Measurements from ENCODE around the gene AK9. TPM values are rescaled to one million over a fixed set of nuclear protein-coding genes. Genes with fewer than 3 reads are reported as not detected.

AK9 gene
- polyA plus RNA-seq, 1 of the 3 experiments (the other 2 are of a cell fraction): 0.76 TPM

GRCh38 chr6:109455437-109456110 lies 235.4 kb downstream of the AK9 start, which contains the start of gene MICAL1 (continued):
- 0 out of 2 replicates have a peak, but pooled peaks have one; percentile 7 for TF ChIP-seq NFIC (IDR thresholded peaks at IDR 0.05; ENCODE audit: borderline replicate concordance)
- TF ChIP-seq REST (IDR thresholded peaks at IDR 0.05; ENCODE audit: low read depth, low read length): no peak
- 0 out of 2 replicates have a peak, but pooled peaks have one; percentile 31 for TF ChIP-seq MAX (IDR thresholded peaks at IDR 0.05; ENCODE audit: low read depth)

- DNase-seq: peak; percentile 78
Measured at GRCh38 chr6:109454496-109455436, 236.2 kb downstream of the AK9 start.

More at GRCh38 chr6:109454496-109455436, 236.2 kb downstream of the AK9 start:
- peaks cover 8% of the 10 kb centered on the region for H3F3A ChIP-seq (replicated peaks; ENCODE audit: insufficient read depth)
- H3K27me3 ChIP-seq (ENCODE audit: insufficient read depth): no peaks in the 10 kb centered on the region
- no peaks in the 10 kb centered on the region for H3K9me3 ChIP-seq
- WGBS (ENCODE audit: low lambda C conversion rate): 8% methylated on average over 41 of the region's 48 CpGs
- H3K36me3 ChIP-seq (replicated peaks in 1 of 2; ENCODE audit: control insufficient read depth in 1 of 2, insufficient read depth in 2 of 2, low read length in 1 of 2): peaks cover 10 to 17% of the 10 kb centered on the region in 2 experiments
- peaks cover 31% of the 10 kb centered on the region; the same call in 1 of the 2 replicates for H3K79me2 ChIP-seq (ENCODE audit: insufficient read depth)
- CTCF ChIA-PET: interaction anchor here (0.7 to 5.9 kb wide), 8 partner anchors 10 to 267 kb away, joined by 3 to 47 read pairs (median 4); partner anchors contain the start of genes CD164, PPIL6 and SMPD2
- H3K9ac ChIP-seq: peak overlapping the region; percentile 92
- peak overlapping the region; percentile 95 for H3K4me2 ChIP-seq
- TF ChIP-seq POLR2AphosphoS5 (IDR thresholded peaks at IDR 0.05; ENCODE audit: low read depth, low read length) (0 out of 2 replicates have a peak, but pooled peaks have one; percentile 1), CHD2 (IDR thresholded peaks at IDR 0.05; ENCODE audit: low read length, partially characterized antibody) (no peak)
- POLR2A ChIA-PET: interaction anchor here (0.6 to 4.6 kb wide), 6 partner anchors 8 to 73 kb away, joined by 3 to 43 read pairs (median 4); partner anchors contain the start of genes CD164, PPIL6, SMPD2 and ZBTB24
- H3K9me2 ChIP-seq: no peaks in the 10 kb centered on the region
- H3K4me3 ChIP-seq (ENCODE audit: low read depth in 2 of 2, low read length in 1 of 2): peak overlapping the region; percentile 80 to 97
- peaks cover 0 to 25% of the 10 kb centered on the region in 2 experiments; a peak in 3 of 4 replicates for H3K4me1 ChIP-seq (ENCODE audit: control insufficient read depth in 1 of 2, insufficient read depth in 2 of 2, low read depth in 1 of 2, low read length in 1 of 2)
- H2AFZ ChIP-seq (ENCODE audit: low read depth): peak overlapping the region; percentile 65; the same call in 1 of the 2 replicates
- no peaks in the 10 kb centered on the region for H4K20me1 ChIP-seq (ENCODE audit: insufficient read depth)
- H3K27ac ChIP-seq (ENCODE audit: low read depth in 2 of 2, low read length in 1 of 2): peak overlapping the region; percentile 51 to 90; a peak in 3 of 4 replicates
